PC-3 (cell line): ENCODE results near the gene BMP8B.

ENCODE experiments used
- EZH2phosphoT487 ChIP-seq: fragments of 300-600 bp; sonication (generic); IDR thresholded peaks from 2 replicates; pipeline ENCODE4 v1.6.1; 2018; ENCODE audit warnings: mild to moderate bottlenecking, antibody characterized with exemption, low read length, borderline replicate concordance
- TF ChIP-seq, protein P1 (sequence below): fragments of 300-600 bp; sonication (generic); conservative IDR thresholded peaks from 2 replicates; pipeline ENCODE4 v1.5.1; 2017; ENCODE audit warnings: antibody characterized with exemption, low read depth, mild to moderate bottlenecking, low read length

DNA sequence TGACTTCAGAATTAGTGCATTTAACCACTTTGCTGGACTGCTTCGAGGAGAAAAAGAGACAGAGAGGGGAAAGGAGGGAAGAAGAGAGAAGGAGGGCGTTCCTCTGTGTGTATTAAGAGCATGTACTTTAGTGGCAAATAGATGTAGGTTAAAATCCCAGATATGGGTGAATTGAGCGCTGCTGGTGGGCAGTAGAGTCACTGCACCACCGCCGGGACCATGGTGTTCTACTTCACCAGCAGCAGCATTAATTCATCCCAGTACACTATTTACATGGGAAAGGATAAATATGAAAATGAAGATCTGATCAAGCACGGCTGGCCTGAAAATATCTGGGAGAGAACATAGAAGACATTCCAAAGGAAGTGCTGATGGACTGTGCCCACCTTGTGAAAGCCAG is 70.9 kb downstream of the BMP8B start:
- TF ChIP-seq, protein P1, sequence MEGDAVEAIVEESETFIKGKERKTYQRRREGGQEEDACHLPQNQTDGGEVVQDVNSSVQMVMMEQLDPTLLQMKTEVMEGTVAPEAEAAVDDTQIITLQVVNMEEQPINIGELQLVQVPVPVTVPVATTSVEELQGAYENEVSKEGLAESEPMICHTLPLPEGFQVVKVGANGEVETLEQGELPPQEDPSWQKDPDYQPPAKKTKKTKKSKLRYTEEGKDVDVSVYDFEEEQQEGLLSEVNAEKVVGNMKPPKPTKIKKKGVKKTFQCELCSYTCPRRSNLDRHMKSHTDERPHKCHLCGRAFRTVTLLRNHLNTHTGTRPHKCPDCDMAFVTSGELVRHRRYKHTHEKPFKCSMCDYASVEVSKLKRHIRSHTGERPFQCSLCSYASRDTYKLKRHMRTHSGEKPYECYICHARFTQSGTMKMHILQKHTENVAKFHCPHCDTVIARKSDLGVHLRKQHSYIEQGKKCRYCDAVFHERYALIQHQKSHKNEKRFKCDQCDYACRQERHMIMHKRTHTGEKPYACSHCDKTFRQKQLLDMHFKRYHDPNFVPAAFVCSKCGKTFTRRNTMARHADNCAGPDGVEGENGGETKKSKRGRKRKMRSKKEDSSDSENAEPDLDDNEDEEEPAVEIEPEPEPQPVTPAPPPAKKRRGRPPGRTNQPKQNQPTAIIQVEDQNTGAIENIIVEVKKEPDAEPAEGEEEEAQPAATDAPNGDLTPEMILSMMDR, result no peak
- no peak for TF ChIP-seq EZH2phosphoT487
